NCI-H1092 (cell line): Measurements from ENCODE around the gene UBE4B.

Experiments
- DNase-seq: peaks from one replicate; lab custom pipeline; 2025; lab: John Stamatoyannopoulos, UW

UBE4B gene

GRCh38 chr1:10117132-10117531 is 84.4 kb downstream of the UBE4B start:
- no peak for DNase-seq

- no peak for DNase-seq
Measured at GRCh38 chr1:10117865-10118264, 85.1 kb downstream of the UBE4B start.

- no peak for DNase-seq
Measured at GRCh38 chr1:10121688-10122087, 88.9 kb downstream of the UBE4B start.

GRCh38 chr1:10122926-10123325 is 90.2 kb downstream of the UBE4B start:
- DNase-seq = no peak

GRCh38 chr1:10128101-10128765 is 95.5 kb downstream of the UBE4B start:
- DNase-seq = no peak

- no peak for DNase-seq
Measured at GRCh38 chr1:10132316-10132715, 99.6 kb downstream of the UBE4B start.

GRCh38 chr1:10132852-10133251 is 100.1 kb downstream of the UBE4B start:
- DNase-seq = no peak

GRCh38 chr1:10140981-10141380 is 108.2 kb downstream of the UBE4B start:
- DNase-seq = no peak

GRCh38 chr1:10143961-10144485 is 111.3 kb downstream of the UBE4B start:
- no peak for DNase-seq

GRCh38 chr1:10146391-10146790 is 113.6 kb downstream of the UBE4B start:
- DNase-seq = no peak

GRCh38 chr1:10149231-10149630 is 116.5 kb downstream of the UBE4B start:
- no peak for DNase-seq

GRCh38 chr1:10152709-10153284 is 120.0 kb downstream of the UBE4B start:
- peak; percentile 39 for DNase-seq

- no peak for DNase-seq
Measured at GRCh38 chr1:10155087-10155712, 122.4 kb downstream of the UBE4B start.

GRCh38 chr1:10160173-10160572 is 127.4 kb downstream of the UBE4B start:
- no peak for DNase-seq

GRCh38 chr1:10160907-10161490 is 128.2 kb downstream of the UBE4B start:
- DNase-seq = no peak

GRCh38 chr1:10161541-10162290 is 129.0 kb downstream of the UBE4B start:
- DNase-seq = no peak

- no peak for DNase-seq
Measured at GRCh38 chr1:10168912-10169514, 136.3 kb downstream of the UBE4B start.

GRCh38 chr1:10170239-10170574 is 137.4 kb downstream of the UBE4B start:
- DNase-seq = no peak

GRCh38 chr1:10171105-10171767 is 138.5 kb downstream of the UBE4B start:
- no peak for DNase-seq

GRCh38 chr1:10171995-10172669 is 139.4 kb downstream of the UBE4B start:
- no peak for DNase-seq

GRCh38 chr1:10173582-10173981 is 140.8 kb downstream of the UBE4B start:
- no peak for DNase-seq
